Endothelial cell of umbilical vein (primary cell): ENCODE results near the gene RPGRIP1. TPM values are rescaled to one million over a fixed set of nuclear protein-coding genes. Genes with fewer than 3 reads are reported as not detected.
"Not testable (repeated sequence)": the region's sequence is repeated elsewhere in the genome, so short reads cannot be mapped to it uniquely, and the experiment has no call there.

Experiments used
- BruUV-seq: library from RNA; stranded (reverse); fragments of 400-500 nt; replicated peaks from 2 replicates; lab custom pipeline; 2021; lab: Mats Ljungman, UMichigan
- CTCF ChIA-PET: fragments of 300-600, 350-600 bp; sonication (Branson Sonifier 250); formaldehyde crosslinking; loops from one replicate; lab custom pipeline; 2021; ENCODE audit warnings: antibody characterized with exemption, inconsistent platforms; lab: Charles Lee
- POLR2A ChIA-PET: fragments of 300-600, 350-600 bp; sonication (Branson Sonifier 250); formaldehyde crosslinking; loops from one replicate; lab custom pipeline; 2021; ENCODE audit warnings: antibody characterized with exemption, inconsistent platforms; lab: Charles Lee
- DNase-seq: peaks from one replicate; pipeline ENCODE4 v3.0.0-alpha.2; 2011; ENCODE audit warnings: low read depth, low spot score
- FAIRE-seq: peaks from 2 replicates; lab custom pipeline; 2011; peaks lifted over from hg19 to GRCh38; lab: Jason Lieb, UNC
- H2AFZ ChIP-seq: 2 replicates; pipeline ENCODE4 v1.6.0; 2012; ENCODE audit warnings: low read depth, low read length, control low read depth, inconsistent platforms
- H3K27ac ChIP-seq: 2 replicates; pipeline ENCODE4 v1.5.1; 2011; ENCODE audit warnings: low read depth, mild to moderate bottlenecking, control low read depth, low read length, moderate library complexity; ENCODE audit not compliant: insufficient read depth
- H3K27me3 ChIP-seq, 2 experiments: 2 replicates each; pipeline versions ENCODE4 v1.6.0 to v1.6.1; 2011; ENCODE audit warnings: low read length in 2 of 2, mixed read lengths in 1 of 2; ENCODE audit not compliant: control insufficient read depth in 2 of 2, insufficient read depth in 2 of 2
- H3K36me3 ChIP-seq, 2 experiments: 2 replicates in 1 of 2; 3 replicates in 1 of 2; pipeline ENCODE4 v1.5.1; 2011; ENCODE audit warnings: low read length in 2 of 2, mild to moderate bottlenecking in 1 of 2, moderate library complexity in 1 of 2; ENCODE audit not compliant: control insufficient read depth in 2 of 2, insufficient read depth in 2 of 2; ENCODE audit errors: extremely low read depth in 1 of 2
- H3K4me1 ChIP-seq: 3 replicates; pipeline ENCODE4 v1.5.1; 2011; ENCODE audit warnings: mild to moderate bottlenecking, low read length; ENCODE audit not compliant: control insufficient read depth, insufficient read depth; ENCODE audit errors: extremely low read depth
- H3K4me2 ChIP-seq: 2 replicates; pipeline ENCODE4 v1.6.1; 2011; ENCODE audit warnings: low read length, control low read depth, mixed read lengths; ENCODE audit not compliant: insufficient read depth
- H3K4me3 ChIP-seq, 3 experiments: fragments of 200-600 bp in 1 of 3; sonication (generic), shearing (Covaris generic) in 1 of 3; replicated peaks in 1 of 3; 2 replicates each; pipeline ENCODE4 v1.5.1; 2011 to 2016; ENCODE audit warnings: control low read depth in 3 of 3, low read length in 3 of 3, mild to moderate bottlenecking in 2 of 3, inconsistent platforms in 1 of 3, low read depth in 1 of 3, moderate library complexity in 1 of 3; ENCODE audit not compliant: insufficient read depth in 1 of 3
- H3K79me2 ChIP-seq: 2 replicates; pipeline ENCODE4 v1.6.0; 2012; ENCODE audit warnings: low read length, inconsistent platforms; ENCODE audit not compliant: control insufficient read depth, insufficient read depth
- H3K9ac ChIP-seq: replicated peaks from 2 replicates; pipeline ENCODE3; 2011; ENCODE audit warnings: low read length, control low read depth; ENCODE audit not compliant: insufficient read depth; ENCODE audit errors: extremely low read depth
- H3K9me1 ChIP-seq: replicated peaks from 3 replicates; pipeline ENCODE4 v1.6.0; 2011; ENCODE audit warnings: mild to moderate bottlenecking, low read length; ENCODE audit not compliant: control insufficient read depth, insufficient read depth; ENCODE audit errors: extremely low read depth
- H3K9me3 ChIP-seq: replicated peaks from 2 replicates; pipeline ENCODE4 v1.5.1; 2012; ENCODE audit warnings: low read length, inconsistent platforms; ENCODE audit not compliant: control insufficient read depth, insufficient read depth
- H4K20me1 ChIP-seq: replicated peaks from 2 replicates; pipeline ENCODE3; 2011; ENCODE audit warnings: mild to moderate bottlenecking, low read length; ENCODE audit not compliant: control insufficient read depth, insufficient read depth; ENCODE audit errors: extremely low read depth
- EZH2 ChIP-seq: IDR thresholded peaks from 2 replicates; pipeline ENCODE4 v1.6.1; 2012; ENCODE audit warnings: borderline replicate concordance, low read depth, mild to moderate bottlenecking, moderate library complexity, low read length, inconsistent platforms; ENCODE audit not compliant: severe bottlenecking
- FOS ChIP-seq: IDR thresholded peaks from 2 replicates; pipeline ENCODE4 v1.6.1; 2011; ENCODE audit warnings: mild to moderate bottlenecking, low read length, moderate library complexity, borderline replicate concordance; ENCODE audit not compliant: insufficient read depth
- GATA2 ChIP-seq: IDR thresholded peaks from 2 replicates; pipeline ENCODE4 v1.7.0; 2011; ENCODE audit warnings: low read depth, mild to moderate bottlenecking, moderate library complexity, mixed read lengths, low read length; ENCODE audit not compliant: insufficient read length, insufficient read depth
- JUN ChIP-seq: IDR thresholded peaks from 2 replicates; pipeline ENCODE4 v1.6.1; 2011; ENCODE audit warnings: borderline replicate concordance, low read depth; ENCODE audit not compliant: insufficient read length, insufficient read depth
- MYC ChIP-seq: IDR thresholded peaks from one replicate; pipeline ENCODE4 v1.6.1; 2011; ENCODE audit warnings: mild to moderate bottlenecking, low read depth, low read length
- POLR2A ChIP-seq: IDR thresholded peaks from 2 replicates; pipeline ENCODE4 v1.6.1; 2012; ENCODE audit warnings: low read depth, mild to moderate bottlenecking, control low read depth, low read length
- POLR2AphosphoS5 ChIP-seq: IDR thresholded peaks from 2 replicates; pipeline ENCODE4 v1.6.1; 2012; ENCODE audit warnings: low read depth, mild to moderate bottlenecking, control low read depth, low read length, moderate library complexity; ENCODE audit not compliant: insufficient read depth
- dilution Hi-C: fragments of 300-500 bp; cut with MboI; formaldehyde crosslinking; loops from one replicate; pipeline ENCODE4 v1.15.0; 2019; ENCODE audit warnings: low sequenced_read_pairs; ENCODE audit not compliant: extremely low pct_ligation_motif_present
- intact Hi-C: fragments of 100-400 bp; cut with micrococcal nuclease; formaldehyde crosslinking; loops from one replicate; pipeline ENCODE4 v1.10.0; 2022
- polyA plus RNA-seq, 4 experiments: library from polyadenylated mRNA; depleted of rRNA in 3 of 4; stranded (reverse) in 3 of 4; unstranded in 1 of 4; fragments of >200 nt; gene quantifications; 2 replicates each; pipeline versions ENCODE4 v1.2.1 to v1.2.3, GENCODE V29; 2011 to 2012; ENCODE audit warnings: missing spikeins in 1 of 4
- total RNA-seq: library from RNA; stranded (reverse); gene quantifications from 2 replicates; pipeline ENCODE4 v1.2.3, GENCODE V29; 2021
- TF ChIP-seq, protein P1 (sequence below): IDR thresholded peaks from 2 replicates; pipeline ENCODE4 v1.6.1; 2011; ENCODE audit not compliant: insufficient read depth, insufficient read length
- TF ChIP-seq, protein P2 (sequence below), 2 donors: IDR thresholded peaks; 1 replicate in 1 of 2; 2 replicates in 1 of 2; pipeline ENCODE4 v1.5.1; 2011; ENCODE audit warnings: low read length in 2 of 2, mild to moderate bottlenecking in 2 of 2, moderate library complexity in 2 of 2, control low read depth in 1 of 2, inconsistent platforms in 1 of 2, low read depth in 1 of 2; ENCODE audit not compliant: insufficient read depth in 1 of 2; ENCODE audit errors: extremely low read depth in 1 of 2

RPGRIP1 gene
- total and polyA plus RNA-seq, 2 donors (not counting 3 experiments of a cell fraction or from before 2014, with no cell fraction given), result not detected

DNA sequence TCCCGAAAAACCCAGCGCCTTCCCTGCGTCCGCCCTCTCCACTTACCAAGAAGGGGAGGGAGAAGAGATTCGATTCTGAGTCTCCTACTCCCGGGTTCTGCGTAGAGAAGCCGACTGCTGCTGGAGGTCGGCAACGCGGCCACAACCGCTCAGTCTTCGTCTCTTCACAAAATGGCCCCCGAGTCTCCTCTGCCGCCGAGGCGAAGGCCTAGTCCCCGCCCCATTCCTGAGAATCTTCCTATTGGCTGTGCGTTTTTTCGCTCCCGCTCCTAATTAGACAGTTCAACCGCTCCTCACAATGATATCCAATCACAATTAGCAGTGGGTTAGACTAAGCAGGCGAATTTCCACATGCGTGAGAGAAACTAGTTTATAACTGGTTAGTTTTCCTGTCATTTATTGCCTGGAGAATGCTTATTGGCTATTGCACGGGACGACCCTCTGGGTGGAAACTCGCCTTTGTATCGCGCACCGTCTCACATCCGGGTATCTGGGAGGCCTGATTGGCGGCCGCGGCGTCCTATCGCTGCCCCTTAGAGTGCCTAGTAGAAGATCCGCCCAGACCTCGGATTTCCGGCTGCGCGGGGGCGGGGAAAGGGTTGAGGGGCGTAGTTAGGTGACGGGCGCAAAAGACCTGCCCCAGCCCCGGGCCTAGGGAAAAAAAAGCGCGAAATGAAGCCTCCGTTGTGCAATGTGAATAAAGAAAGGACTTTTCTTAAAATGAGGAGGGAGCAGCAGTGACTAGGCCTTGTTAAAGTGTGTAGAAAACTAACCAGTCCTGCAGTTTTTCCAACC lies 10.4 kb upstream of the RPGRIP1 start, which contains the start of gene HNRNPC:
Gene HNRNPC, minus strand, starts transcription at position 191 of the 795 bp plus-strand sequence. CDS start 35,249 bp downstream, outside the sequence.
- Histone ChIP-seq H3K9me1 (no peaks in the 10 kb centered on the region), H3K9me3 (no peaks in the 10 kb centered on the region), H3K27me3 (no peaks in the 10 kb centered on the region), H3K4me2 (peak within 1 kb of the TSS; percentile 100), H3K9ac (peak within 1 kb of the TSS; percentile 100), H3K27ac (peak within 1 kb of the TSS; percentile 97), H2AFZ (peak within 1 kb of the TSS; percentile 99), H3K79me2 (peaks cover 48% of the 10 kb centered on the region), H3K4me1 (peaks cover 28% of the 10 kb centered on the region), H3K4me3 (peak within 1 kb of the TSS; percentile 78 to 99 (median 96)), H3K36me3 (peaks cover 3 to 17% of the 10 kb centered on the region in 2 experiments), H4K20me1 (peaks cover 23% of the 10 kb centered on the region)
- DNase-seq, result peak; percentile 100
- BruUV-seq, result no TSS peak
- dilution Hi-C loops, result no loop called here
- ChIA-PET CTCF (interaction anchor here (0.7 kb wide), 1 partner anchor 74 kb away, joined by 3 read pairs; no protein-coding TSS in a partner anchor), POLR2A (no interaction called here)
- intact Hi-C loops, result loop anchor here (1.0 kb wide), 2 partner anchors 187 to 208 kb away; partner anchors contain the start of genes CHD8 and TOX4
- TF ChIP-seq GATA2 (no peak), JUN (no peak), POLR2A (peak; percentile 89), EZH2 (no peak), POLR2AphosphoS5 (peak; percentile 87), FOS (no peak), MYC (no peak)
- TF ChIP-seq, protein P1, sequence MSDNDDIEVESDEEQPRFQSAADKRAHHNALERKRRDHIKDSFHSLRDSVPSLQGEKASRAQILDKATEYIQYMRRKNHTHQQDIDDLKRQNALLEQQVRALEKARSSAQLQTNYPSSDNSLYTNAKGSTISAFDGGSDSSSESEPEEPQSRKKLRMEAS, result no peak
- TF ChIP-seq, protein P2, sequence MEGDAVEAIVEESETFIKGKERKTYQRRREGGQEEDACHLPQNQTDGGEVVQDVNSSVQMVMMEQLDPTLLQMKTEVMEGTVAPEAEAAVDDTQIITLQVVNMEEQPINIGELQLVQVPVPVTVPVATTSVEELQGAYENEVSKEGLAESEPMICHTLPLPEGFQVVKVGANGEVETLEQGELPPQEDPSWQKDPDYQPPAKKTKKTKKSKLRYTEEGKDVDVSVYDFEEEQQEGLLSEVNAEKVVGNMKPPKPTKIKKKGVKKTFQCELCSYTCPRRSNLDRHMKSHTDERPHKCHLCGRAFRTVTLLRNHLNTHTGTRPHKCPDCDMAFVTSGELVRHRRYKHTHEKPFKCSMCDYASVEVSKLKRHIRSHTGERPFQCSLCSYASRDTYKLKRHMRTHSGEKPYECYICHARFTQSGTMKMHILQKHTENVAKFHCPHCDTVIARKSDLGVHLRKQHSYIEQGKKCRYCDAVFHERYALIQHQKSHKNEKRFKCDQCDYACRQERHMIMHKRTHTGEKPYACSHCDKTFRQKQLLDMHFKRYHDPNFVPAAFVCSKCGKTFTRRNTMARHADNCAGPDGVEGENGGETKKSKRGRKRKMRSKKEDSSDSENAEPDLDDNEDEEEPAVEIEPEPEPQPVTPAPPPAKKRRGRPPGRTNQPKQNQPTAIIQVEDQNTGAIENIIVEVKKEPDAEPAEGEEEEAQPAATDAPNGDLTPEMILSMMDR (IDR thresholded peaks at IDR 0.05; ENCODE audit: extremely low read depth in 1 of 2, insufficient read depth in 1 of 2, low read depth in 1 of 2, low read length in 2 of 2), result no peak
- FAIRE-seq, result peak; percentile 99

- intact Hi-C loops, H3K27me3 ChIP-seq, POLR2A ChIA-PET, H3K4me3 ChIP-seq, H3K9me1 ChIP-seq, FAIRE-seq, H3K27ac ChIP-seq, DNase-seq, dilution Hi-C loops, H3K4me1 ChIP-seq, H3K36me3 ChIP-seq, H3K4me2 ChIP-seq, BruUV-seq, CTCF ChIA-PET, H3K9ac ChIP-seq, H4K20me1 ChIP-seq, H2AFZ ChIP-seq, H3K9me3 ChIP-seq: not testable (repeated sequence)
- peaks cover 16% of the 10 kb centered on the region for H3K79me2 ChIP-seq
Measured at GRCh38 chr14:21272661-21273060, 7.2 kb upstream of the RPGRIP1 start.
